Testis (tissue), 2 donors: ENCODE data around the gene FBXO7.

Experiments used
- POLR2A ChIP-seq: fragments of 450-650 bp; IDR thresholded peaks from one replicate; pipeline ENCODE4 v1.6.1; 2017; ENCODE audit warnings: antibody characterized with exemption, mild to moderate bottlenecking, moderate library complexity
- TF ChIP-seq, protein P1 (sequence below), 3 experiments: fragments of 450-650 bp in 2 of 3; fragments of 200-600 bp in 1 of 3; sonication (generic) in 1 of 3; IDR thresholded peaks; one replicate each; pipeline ENCODE4 v1.5.1; 2016 to 2019; ENCODE audit warnings: antibody characterized with exemption in 3 of 3, mild to moderate bottlenecking in 2 of 3, moderate library complexity in 1 of 3

DNA sequence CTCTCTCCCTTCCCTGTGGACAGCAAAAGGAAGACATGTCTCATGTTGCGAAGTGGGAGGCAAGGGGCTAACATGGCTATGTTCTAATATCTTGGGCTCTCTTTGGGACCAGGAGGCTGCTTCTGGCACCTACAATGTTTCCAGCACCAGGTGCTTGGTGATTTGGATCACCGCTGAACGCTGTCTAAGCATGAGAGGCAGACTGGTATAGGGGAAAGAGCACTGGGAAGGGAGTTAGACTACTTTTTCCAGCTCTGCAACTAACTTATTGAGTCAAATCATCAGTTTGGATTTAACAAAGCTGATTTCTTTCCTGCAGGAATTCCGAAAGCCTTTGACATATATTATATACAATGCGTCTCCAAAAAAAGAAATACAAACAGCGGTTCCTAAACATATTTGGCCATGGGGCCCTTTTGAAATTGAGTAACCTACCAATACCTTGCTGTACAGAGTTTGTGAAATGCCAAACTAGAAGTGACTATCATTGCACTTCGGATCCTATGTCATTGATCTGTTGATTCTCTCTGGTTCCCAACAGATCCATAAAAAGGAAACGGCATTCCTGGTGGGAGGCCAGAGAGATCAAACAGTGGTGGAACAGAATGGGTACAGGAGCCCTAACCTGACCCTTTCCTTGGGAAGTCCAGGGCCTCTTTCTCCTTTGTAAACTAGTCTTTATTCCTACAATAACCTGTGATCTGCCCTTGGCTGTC is 37.8 kb downstream of the FBXO7 start:
- TF ChIP-seq, protein P1, sequence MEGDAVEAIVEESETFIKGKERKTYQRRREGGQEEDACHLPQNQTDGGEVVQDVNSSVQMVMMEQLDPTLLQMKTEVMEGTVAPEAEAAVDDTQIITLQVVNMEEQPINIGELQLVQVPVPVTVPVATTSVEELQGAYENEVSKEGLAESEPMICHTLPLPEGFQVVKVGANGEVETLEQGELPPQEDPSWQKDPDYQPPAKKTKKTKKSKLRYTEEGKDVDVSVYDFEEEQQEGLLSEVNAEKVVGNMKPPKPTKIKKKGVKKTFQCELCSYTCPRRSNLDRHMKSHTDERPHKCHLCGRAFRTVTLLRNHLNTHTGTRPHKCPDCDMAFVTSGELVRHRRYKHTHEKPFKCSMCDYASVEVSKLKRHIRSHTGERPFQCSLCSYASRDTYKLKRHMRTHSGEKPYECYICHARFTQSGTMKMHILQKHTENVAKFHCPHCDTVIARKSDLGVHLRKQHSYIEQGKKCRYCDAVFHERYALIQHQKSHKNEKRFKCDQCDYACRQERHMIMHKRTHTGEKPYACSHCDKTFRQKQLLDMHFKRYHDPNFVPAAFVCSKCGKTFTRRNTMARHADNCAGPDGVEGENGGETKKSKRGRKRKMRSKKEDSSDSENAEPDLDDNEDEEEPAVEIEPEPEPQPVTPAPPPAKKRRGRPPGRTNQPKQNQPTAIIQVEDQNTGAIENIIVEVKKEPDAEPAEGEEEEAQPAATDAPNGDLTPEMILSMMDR (IDR thresholded peaks at IDR 0.05), result no peak
- no peak for TF ChIP-seq POLR2A
